ENCODE measurements around the gene ACTR3C. TPM values are rescaled to one million over a fixed set of nuclear protein-coding genes. Genes with fewer than 3 reads are reported as not detected.

Gene ACTR3C
- total and polyA plus RNA-seq, 2 of the 13 experiments (the other 11 are each of a cell fraction or from before 2014, with no cell fraction given): 3.8 to 7.5 TPM

GRCh38 chr7:150322833-150323681 lies at the start of gene ACTR3C, which contains the start of gene LRRC61 (continued):
- TF ChIP-seq ZNF280D (CRISPR knock-in tag; IDR thresholded peaks at IDR 0.05) (0 out of 2 replicates have a peak, but pooled peaks have one; percentile 55), GATAD2A (CRISPR knock-in tag; IDR thresholded peaks at IDR 0.05) (peak; percentile 56; the same call in 1 of the 2 replicates), TAF15 (IDR thresholded peaks at IDR 0.05; ENCODE audit: low read depth, low read length, poor library complexity, severe bottlenecking) (no peak), TFDP1 (CRISPR knock-in tag; IDR thresholded peaks at IDR 0.05; ENCODE audit: borderline replicate concordance) (peak; percentile 62), NFE2L2 (IDR thresholded peaks at IDR 0.05; ENCODE audit: low read length) (no peak), REL (CRISPR knock-in tag; conservative IDR thresholded peaks at IDR 0.05) (no peak), ZNF7 (CRISPR knock-in tag; IDR thresholded peaks at IDR 0.05) (no peak), ZNF232 (CRISPR knock-in tag; IDR thresholded peaks at IDR 0.05; ENCODE audit: borderline replicate concordance) (peak; percentile 82), ZNF761 (CRISPR knock-in tag; conservative IDR thresholded peaks at IDR 0.05) (peak; percentile 73; the same call in 1 of the 2 replicates), HMG20B (CRISPR knock-in tag; conservative IDR thresholded peaks at IDR 0.05) (peak; percentile 6), ZFP82 (CRISPR knock-in tag; IDR thresholded peaks at IDR 0.05; ENCODE audit: borderline replicate concordance) (peak; percentile 96), ZNF550 (CRISPR knock-in tag; IDR thresholded peaks at IDR 0.05; ENCODE audit: borderline replicate concordance) (0 out of 2 replicates have a peak, but pooled peaks have one; percentile 35), ZNF317 (CRISPR knock-in tag; IDR thresholded peaks at IDR 0.05) (peak; percentile 88; the same call in 1 of the 2 replicates), ZNF629 (CRISPR knock-in tag; conservative IDR thresholded peaks at IDR 0.05) (no peak), TEAD2 (CRISPR knock-in tag; IDR thresholded peaks at IDR 0.05) (peak; percentile 61; the same call in 1 of the 2 replicates), ATM (IDR thresholded peaks at IDR 0.05; ENCODE audit: borderline replicate concordance) (no peak), MAF1 (CRISPR knock-in tag; IDR thresholded peaks at IDR 0.05; ENCODE audit: borderline replicate concordance) (no peak; the same call in 1 of the 2 replicates), ERF (CRISPR knock-in tag; IDR thresholded peaks at IDR 0.05) (peak; percentile 97), TFAP4 (IDR thresholded peaks at IDR 0.05; ENCODE audit: borderline replicate concordance, low read depth) (peak; percentile 38; the same call in 1 of the 2 replicates), ASH2L (IDR thresholded peaks at IDR 0.05; ENCODE audit: insufficient read length, low read depth, low read length) (peak; percentile 25), ZNF740 (CRISPR knock-in tag; IDR thresholded peaks at IDR 0.05) (peak; percentile 72), ZSCAN25 (CRISPR knock-in tag; IDR thresholded peaks at IDR 0.05) (0 out of 2 replicates have a peak, but pooled peaks have one; percentile 46), MIXL1 (CRISPR knock-in tag; IDR thresholded peaks at IDR 0.05) (no peak), ZNF143 (CRISPR knock-in tag; IDR thresholded peaks at IDR 0.05) (peak; percentile 34; the same call in 1 of the 2 replicates), FOSL1 (CRISPR knock-in tag; IDR thresholded peaks at IDR 0.05; ENCODE audit: borderline replicate concordance) (no peak), GATA4 (IDR thresholded peaks at IDR 0.05; ENCODE audit: borderline replicate concordance, low read depth) (peak; percentile 78; the same call in 1 of the 2 replicates)

All from HepG2 (cell line).